Psoas muscle (tissue), 8 donors: Measurements from ENCODE around the gene TEX26. TPM values are rescaled to one million over a fixed set of nuclear protein-coding genes. Genes with fewer than 3 reads are reported as not detected.

Experiments
- ATAC-seq, 4 donors: fragments of 200-7000 bp; cut with Tn5 transposase; one replicate each; pipeline ENCODE4 v1.9.1; 2020; ENCODE audit warnings: moderate library complexity in 3 of 4, mild to moderate bottlenecking in 2 of 4
- DNase-seq, 2 donors: peaks; one replicate each; pipeline ENCODE4 v3.0.0-alpha.2; 2020
- H3K27ac ChIP-seq: fragments of 200-600 bp; one replicate; pipeline ENCODE4 v1.8.0; 2022
- H3K27me3 ChIP-seq, 3 donors: fragments of 200-600 bp in 1 of 3; one replicate each; pipeline versions ENCODE4 v1.6.1 to v1.8.0; 2013 to 2022; ENCODE audit warnings: low read length in 2 of 3, mild to moderate bottlenecking in 2 of 3, moderate library complexity in 1 of 3; ENCODE audit not compliant: insufficient read depth in 3 of 3
- H3K36me3 ChIP-seq, 2 donors: fragments of 200-600 bp in 1 of 2; one replicate each; pipeline versions ENCODE4 v1.6.1 to v1.8.0; 2013 to 2022; ENCODE audit warnings: low read depth in 1 of 2, mild to moderate bottlenecking in 1 of 2, moderate library complexity in 1 of 2; ENCODE audit not compliant: insufficient read depth in 1 of 2
- H3K4me1 ChIP-seq: fragments of 200-600 bp; one replicate; pipeline ENCODE4 v1.8.0; 2022
- H3K4me3 ChIP-seq: fragments of 200-600 bp; one replicate; pipeline ENCODE4 v1.8.0; 2022; ENCODE audit warnings: mild to moderate bottlenecking
- H3K9me3 ChIP-seq: fragments of 200-600 bp; one replicate; pipeline ENCODE4 v1.8.0; 2022
- CTCF ChIP-seq: fragments of 200-600 bp; IDR thresholded peaks from one replicate; pipeline ENCODE4 v1.8.0; 2022; ENCODE audit warnings: antibody characterized with exemption
- WGBS, 3 donors: extraction: QIAGEN DNeasy Blood & Tissue Kit; methylation state at CpG; one replicate each; pipeline versions ENCODE4 v1.1.6 to v1.1.7; 2013; 5-methylcytosine and 5-hydroxymethylcytosine counted together
- intact Hi-C, 2 donors: fragments of 100-400 bp; cut with DNase I; formaldehyde crosslinking; loops; one replicate each; pipeline versions ENCODE4 v1.11.0 to v1.14.2; 2022
- polyA plus RNA-seq, 3 donors: library from polyadenylated mRNA; stranded (reverse); fragments of 200-250 nt; gene quantifications; one replicate each; pipeline ENCODE4 v1.2.3, GENCODE V29; 2013
- total RNA-seq, 4 donors: library from RNA; stranded (reverse); fragmentation: NEBNext Ultra II Directional in 2 of 4; extraction: Animal tissue kit (Norgen Biotek cat#: 25700) in 2 of 4; gene quantifications; one replicate each; pipeline versions ENCODE4 v1.2.1 to v1.2.4, GENCODE V29; 2021 to 2023
- donor health status: healthy with polysubstance abuse.
- donor health status: DM: no; HTN: no; CAD: no; lungs with moderate emphysema.
- donor health status: Bipolar disorder and iron deficiency.
- donor health status: healthy.
- donor health status: DM: yes; HTN: yes; CAD: no.
- donor health status: DM: no; HTN: no; CAD: no.
- donor health status: DM: no; HTN: no; CAD: no.
- donor health status: DM: yes; HTN: yes; CAD: no.

The TEX26 gene
- total and polyA plus RNA-seq, 7 donors, result 0.04 TPM; not detected in 6

- H3K9me3 ChIP-seq, result peaks cover 5% of the 10 kb centered on the region
- H3K36me3 ChIP-seq, result no peaks in the 10 kb centered on the region
- ATAC-seq (peak in 3 of 4 donors; percentile 36 to 53 (median 53)), DNase-seq (peak; percentile 81 to 85)
- 37 to 40% (median 38%) methylated on average over 6 of the region's 6 CpGs for WGBS, 3 donors
- intact Hi-C loops, result no loop called here
- no peaks in the 10 kb centered on the region for H3K4me1 ChIP-seq
- H3K4me3 ChIP-seq, result no peak overlapping the region
- TF ChIP-seq CTCF, result peak; percentile 8
- H3K27ac ChIP-seq, result no peak overlapping the region
- H3K27me3 ChIP-seq, result no peaks in the 10 kb centered on the region
Observed at GRCh38 chr13:30892966-30893365, 39.5 kb upstream of the TEX26 start.

GRCh38 chr13:30895773-30896172 lies 36.7 kb upstream of the TEX26 start:
- no peak for TF ChIP-seq CTCF
- Histone ChIP-seq H3K4me3 (no peak overlapping the region), H3K27ac (no peak overlapping the region), H3K9me3 (no peaks in the 10 kb centered on the region), H3K36me3 (no peaks in the 10 kb centered on the region), H3K27me3 (no peaks in the 10 kb centered on the region), H3K4me1 (no peaks in the 10 kb centered on the region)
- peak; percentile 67 to 87 for DNase-seq
- WGBS, 3 donors, result 33 to 44% (median 40%) methylated on average over 4 of the region's 4 CpGs
- ATAC-seq, result peak; percentile 36 to 84 (median 60)
- intact Hi-C loops, result no loop called here

GRCh38 chr13:30898070-30898469 lies 34.4 kb upstream of the TEX26 start:
- no peak overlapping the region for H3K27ac ChIP-seq

GRCh38 chr13:30898678-30899241 lies 33.7 kb upstream of the TEX26 start:
- no peaks in the 10 kb centered on the region for H3K36me3 ChIP-seq
- intact Hi-C loops, result no loop called here
- no peak overlapping the region for H3K27ac ChIP-seq
- peak in 1 of 2 donors; percentile 54 for DNase-seq
- no peak for TF ChIP-seq CTCF
- peaks cover 0 to 6% (median 4%) of the 10 kb centered on the region in 3 donors for H3K27me3 ChIP-seq
- no peak overlapping the region for H3K4me3 ChIP-seq
- H3K4me1 ChIP-seq, result no peaks in the 10 kb centered on the region
- H3K9me3 ChIP-seq, result no peaks in the 10 kb centered on the region
- peak in 3 of 4 donors; percentile 55 to 63 (median 62) for ATAC-seq
- 39 to 53% (median 51%) methylated on average over 7 of the region's 7 CpGs for WGBS, 3 donors

More at GRCh38 chr13:30898070-30898469, 34.4 kb upstream of the TEX26 start:
- ATAC-seq, result no peak
- Histone ChIP-seq H3K36me3 (no peaks in the 10 kb centered on the region), H3K4me1 (no peaks in the 10 kb centered on the region), H3K9me3 (no peaks in the 10 kb centered on the region), H3K4me3 (no peak overlapping the region), H3K27me3 (peaks cover 0 to 5% (median 0%) of the 10 kb centered on the region in 3 donors)
- no peak for DNase-seq
- intact Hi-C loops, result no loop called here
- no peak for TF ChIP-seq CTCF

- H3K27me3 ChIP-seq, result peaks cover 3 to 21% (median 10%) of the 10 kb centered on the region in 3 donors
- TF ChIP-seq CTCF, result no peak
- DNase-seq, result no peak
- no peaks in the 10 kb centered on the region for H3K36me3 ChIP-seq
- H3K4me3 ChIP-seq, result no peak overlapping the region
- H3K4me1 ChIP-seq, result no peaks in the 10 kb centered on the region
- WGBS, 3 donors, result 83 to 88% (median 87%) methylated on average over 4 of the region's 4 CpGs
- H3K27ac ChIP-seq, result no peak overlapping the region
- intact Hi-C loops, result no loop called here
- no peak for ATAC-seq
- H3K9me3 ChIP-seq, result no peaks in the 10 kb centered on the region
Observed at GRCh38 chr13:30900436-30900835, 32.0 kb upstream of the TEX26 start.
